GM13976 (cell line): ENCODE measurements around the gene GXYLT1.

Experiments
- DNase-seq: peaks from one replicate; pipeline ENCODE4 v3.0.0; 2012; ENCODE audit warnings: low spot score
- in situ Hi-C: fragments of 300-500 bp; cut with MboI; formaldehyde crosslinking; loops from one replicate; pipeline ENCODE4 v1.12.0; 2022; ENCODE audit warnings: low sequenced_read_pairs, mixed read lengths, inconsistent platforms; ENCODE audit not compliant: unreplicated experiment
- TF ChIP-seq, protein P1 (sequence below): IDR thresholded peaks from 2 replicates; pipeline ENCODE4 v1.5.1; 2012; ENCODE audit warnings: borderline replicate concordance, mild to moderate bottlenecking; ENCODE audit not compliant: insufficient read depth; ENCODE audit errors: extremely low read depth, missing control alignments, control extremely low read depth

Gene GXYLT1

DNA sequence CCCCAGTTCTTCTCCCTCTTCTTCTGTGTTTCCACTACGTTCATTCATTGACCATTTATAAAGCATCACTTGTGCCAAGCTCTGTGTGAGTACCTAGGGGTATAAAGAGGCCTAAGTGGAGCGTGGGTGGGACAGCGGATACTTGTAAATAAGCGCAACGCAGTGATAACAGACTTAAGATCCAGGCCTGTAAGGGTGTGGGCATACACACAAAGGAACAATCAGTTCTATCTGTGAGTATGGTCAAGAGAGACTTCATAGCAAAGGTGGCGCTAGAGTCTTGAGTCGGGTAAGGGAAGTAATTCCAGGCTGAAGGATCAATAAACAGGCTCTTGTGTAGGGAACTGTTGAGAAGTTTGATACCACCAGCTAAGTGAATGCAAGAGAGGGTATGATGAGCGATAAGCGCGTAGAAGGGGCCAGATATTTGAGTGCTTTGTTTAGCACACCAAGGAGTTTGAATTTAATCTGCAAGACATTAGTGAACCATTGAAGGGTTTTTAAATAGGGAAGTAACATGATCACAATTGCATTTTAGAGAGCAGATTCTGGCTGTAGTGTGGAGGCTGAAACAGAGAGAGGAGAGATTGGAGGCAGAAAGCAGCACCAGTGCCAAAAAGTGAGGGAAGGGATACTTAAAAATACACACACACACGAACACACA lies 1.0 kb upstream of the GXYLT1 start:
- DNase-seq: no peak
- in situ Hi-C loops: no loop called here

DNA sequence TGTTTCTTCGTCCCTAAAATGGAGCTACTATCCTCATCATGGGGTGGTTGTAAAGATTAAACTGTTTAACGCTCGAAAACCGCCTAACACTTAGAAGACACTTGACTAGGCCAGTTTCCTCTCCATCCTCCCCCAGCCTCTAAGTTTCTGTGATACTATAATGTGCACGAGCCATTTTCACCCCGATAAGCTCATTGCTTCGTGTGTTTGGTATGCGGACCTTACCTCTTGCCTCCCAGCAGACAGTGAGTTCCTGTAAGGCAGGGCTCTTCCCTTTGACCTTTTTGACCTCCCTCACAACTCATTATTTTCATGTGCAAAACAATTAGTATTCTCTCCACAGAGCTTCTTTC lies 499 bp upstream of the GXYLT1 start:
- TF ChIP-seq, protein P1, sequence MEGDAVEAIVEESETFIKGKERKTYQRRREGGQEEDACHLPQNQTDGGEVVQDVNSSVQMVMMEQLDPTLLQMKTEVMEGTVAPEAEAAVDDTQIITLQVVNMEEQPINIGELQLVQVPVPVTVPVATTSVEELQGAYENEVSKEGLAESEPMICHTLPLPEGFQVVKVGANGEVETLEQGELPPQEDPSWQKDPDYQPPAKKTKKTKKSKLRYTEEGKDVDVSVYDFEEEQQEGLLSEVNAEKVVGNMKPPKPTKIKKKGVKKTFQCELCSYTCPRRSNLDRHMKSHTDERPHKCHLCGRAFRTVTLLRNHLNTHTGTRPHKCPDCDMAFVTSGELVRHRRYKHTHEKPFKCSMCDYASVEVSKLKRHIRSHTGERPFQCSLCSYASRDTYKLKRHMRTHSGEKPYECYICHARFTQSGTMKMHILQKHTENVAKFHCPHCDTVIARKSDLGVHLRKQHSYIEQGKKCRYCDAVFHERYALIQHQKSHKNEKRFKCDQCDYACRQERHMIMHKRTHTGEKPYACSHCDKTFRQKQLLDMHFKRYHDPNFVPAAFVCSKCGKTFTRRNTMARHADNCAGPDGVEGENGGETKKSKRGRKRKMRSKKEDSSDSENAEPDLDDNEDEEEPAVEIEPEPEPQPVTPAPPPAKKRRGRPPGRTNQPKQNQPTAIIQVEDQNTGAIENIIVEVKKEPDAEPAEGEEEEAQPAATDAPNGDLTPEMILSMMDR: no peak
- DNase-seq: no peak
- in situ Hi-C loops: no loop called here

More for the DNA sequence above, 1.0 kb upstream of the GXYLT1 start:
- TF ChIP-seq, protein P1: no peak

DNA sequence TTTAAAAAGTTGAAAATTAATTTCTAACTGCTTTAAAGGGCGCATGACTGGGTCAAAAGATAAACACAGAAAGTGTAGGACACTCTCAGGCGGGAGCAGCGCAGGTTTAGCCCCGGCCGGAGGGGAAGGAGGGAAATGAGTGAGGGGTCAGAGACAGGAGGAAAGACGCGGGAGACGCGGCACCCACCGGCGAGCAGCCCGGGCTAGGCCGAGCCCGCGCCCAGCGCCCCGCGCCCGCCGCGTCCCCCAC lies 591 bp downstream of the GXYLT1 start:
- TF ChIP-seq, protein P1: no peak
- in situ Hi-C loops: no loop called here
- no peak for DNase-seq

- in situ Hi-C loops: no loop called here
- DNase-seq: peak; percentile 22
- TF ChIP-seq, protein P1: no peak
These were observed 1.1 kb downstream of the GXYLT1 start for GRCh38 chr12:42143452-42144157.

GRCh38 chr12:42141981-42142606 lies 2.6 kb downstream of the GXYLT1 start:
- in situ Hi-C loops: no loop called here
- no peak for DNase-seq

GRCh38 chr12:42140901-42141300 lies 3.8 kb downstream of the GXYLT1 start:
- TF ChIP-seq, protein P1: no peak
- DNase-seq: no peak
- in situ Hi-C loops: no loop called here

More at GRCh38 chr12:42141981-42142606, 2.6 kb downstream of the GXYLT1 start:
- TF ChIP-seq, protein P1: no peak
